Nephron (organoid): ENCODE results near the gene PDE6D.

Experiments used
- H3K27ac Mint-ChIP-seq, 3 experiments: 2 replicates each; pipeline ENCODE4 v1.8.0; 2020; ENCODE audit warnings: mixed read lengths in 3 of 3, mild to moderate bottlenecking in 2 of 3, moderate library complexity in 1 of 3
- H3K27me3 Mint-ChIP-seq: 2 replicates; pipeline ENCODE4 v1.8.0; 2021; ENCODE audit warnings: low read depth, mild to moderate bottlenecking, moderate library complexity, mixed read lengths
- H3K36me3 Mint-ChIP-seq: 2 replicates; pipeline ENCODE4 v1.8.0; 2020; ENCODE audit warnings: low read depth, mixed read lengths
- H3K4me1 Mint-ChIP-seq: 2 replicates; pipeline ENCODE4 v1.8.0; 2020; ENCODE audit warnings: mixed read lengths
- H3K4me3 Mint-ChIP-seq, 3 experiments: 2 replicates each; pipeline ENCODE4 v1.8.0; 2020; ENCODE audit warnings: mild to moderate bottlenecking in 3 of 3, mixed read lengths in 3 of 3, moderate library complexity in 2 of 3
- H3K9me3 Mint-ChIP-seq: 2 replicates; pipeline ENCODE4 v1.8.0; 2020; ENCODE audit warnings: mixed read lengths
- CTCF ChIP-seq, 3 experiments: fragments of 200-600 bp; sonication (generic); IDR thresholded peaks; one replicate each; pipeline ENCODE4 v1.5.0; 2021; ENCODE audit warnings: antibody characterized with exemption in 3 of 3; ENCODE audit not compliant: unreplicated experiment in 3 of 3

The PDE6D gene

GRCh38 chr2:231781798-231782726 lies 980 bp upstream of the PDE6D start:
- no peaks in the 10 kb centered on the region for H3K9me3 Mint-ChIP-seq
- peaks cover 51% of the 10 kb centered on the region for H3K4me1 Mint-ChIP-seq
- H3K4me3 Mint-ChIP-seq: peak overlapping the region; percentile 92 to 97 (median 95)
- H3K36me3 Mint-ChIP-seq: no peaks in the 10 kb centered on the region
- H3K27me3 Mint-ChIP-seq: no peaks in the 10 kb centered on the region
- TF ChIP-seq CTCF (IDR thresholded peaks at IDR 0.05; ENCODE audit: unreplicated experiment in 3 of 3): no peak
- H3K27ac Mint-ChIP-seq: peak overlapping the region; percentile 89 to 98 (median 95)

- Mint-ChIP-seq H3K4me1 (peaks cover 41% of the 10 kb centered on the region), H3K27me3 (no peaks in the 10 kb centered on the region), H3K9me3 (no peaks in the 10 kb centered on the region), H3K27ac (peak overlapping the region in 1 of 3 experiments; percentile 61), H3K36me3 (no peaks in the 10 kb centered on the region), H3K4me3 (peak overlapping the region; percentile 92 to 97 (median 95))
- TF ChIP-seq CTCF (IDR thresholded peaks at IDR 0.05; ENCODE audit: unreplicated experiment in 3 of 3): no peak
Observed at GRCh38 chr2:231780123-231780908, 766 bp downstream of the PDE6D start.

- no peaks in the 10 kb centered on the region for H3K9me3 Mint-ChIP-seq
- H3K36me3 Mint-ChIP-seq: no peaks in the 10 kb centered on the region
- H3K27me3 Mint-ChIP-seq: no peaks in the 10 kb centered on the region
- TF ChIP-seq CTCF (IDR thresholded peaks at IDR 0.05; ENCODE audit: unreplicated experiment in 3 of 3): no peak
- H3K4me1 Mint-ChIP-seq: peaks cover 20% of the 10 kb centered on the region
- no peak overlapping the region for H3K4me3 Mint-ChIP-seq
- no peak overlapping the region for H3K27ac Mint-ChIP-seq
Observed at GRCh38 chr2:231769170-231770136, 11.6 kb downstream of the PDE6D start.

GRCh38 chr2:231765496-231765929 lies 15.6 kb downstream of the PDE6D start:
- H3K27ac Mint-ChIP-seq: peak overlapping the region; percentile 53 to 92 (median 81)
- H3K4me3 Mint-ChIP-seq: peak overlapping the region in 1 of 3 experiments; percentile 3
- H3K27me3 Mint-ChIP-seq: no peaks in the 10 kb centered on the region
- H3K36me3 Mint-ChIP-seq: no peaks in the 10 kb centered on the region
- no peak for TF ChIP-seq CTCF (IDR thresholded peaks at IDR 0.05; ENCODE audit: unreplicated experiment in 3 of 3)
- no peaks in the 10 kb centered on the region for H3K9me3 Mint-ChIP-seq
- peaks cover 20% of the 10 kb centered on the region for H3K4me1 Mint-ChIP-seq

GRCh38 chr2:231764760-231765159 lies 16.3 kb downstream of the PDE6D start:
- no peak overlapping the region for H3K4me3 Mint-ChIP-seq
- no peaks in the 10 kb centered on the region for H3K9me3 Mint-ChIP-seq
- H3K36me3 Mint-ChIP-seq: no peaks in the 10 kb centered on the region
- peak overlapping the region; percentile 53 to 92 (median 81) for H3K27ac Mint-ChIP-seq
- no peak for TF ChIP-seq CTCF (IDR thresholded peaks at IDR 0.05; ENCODE audit: unreplicated experiment in 3 of 3)
- no peaks in the 10 kb centered on the region for H3K27me3 Mint-ChIP-seq
- peaks cover 20% of the 10 kb centered on the region for H3K4me1 Mint-ChIP-seq
